Measurements from ENCODE around the gene PHACTR3. TPM values are rescaled to one million over a fixed set of nuclear protein-coding genes. Genes with fewer than 3 reads are reported as not detected.

PHACTR3 gene
- total RNA-seq, 3 donors from 2014 or later = 0.41 to 3.4 (median 1.1) TPM

DNA sequence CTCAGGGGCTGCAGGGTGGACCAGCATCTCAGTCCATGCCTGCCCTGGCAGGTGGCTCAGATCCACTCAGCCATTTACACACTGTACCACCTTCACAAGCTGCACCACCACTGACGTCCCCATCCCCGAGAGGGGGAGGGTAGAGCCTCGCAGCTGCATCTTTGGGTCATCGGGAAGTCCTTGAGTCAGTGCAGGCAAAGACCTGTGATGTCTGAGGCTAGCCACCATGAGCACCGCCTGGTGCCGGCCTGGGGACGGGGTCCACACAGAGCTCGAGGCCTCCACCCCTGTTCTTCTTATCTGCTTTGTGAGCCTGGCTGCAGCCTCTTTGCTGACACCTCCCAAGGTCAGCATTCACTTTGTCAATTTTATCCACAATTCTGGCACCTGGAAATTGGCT, 141.4 kb downstream of the PHACTR3 start:
- DNase-seq (no peak), ATAC-seq (no peak)
- H3K9me3 ChIP-seq = no peaks in the 10 kb centered on the region
- intact Hi-C loops (cut with DNase I, micrococcal nuclease) = no loop called here
- TF ChIP-seq, protein P1, sequence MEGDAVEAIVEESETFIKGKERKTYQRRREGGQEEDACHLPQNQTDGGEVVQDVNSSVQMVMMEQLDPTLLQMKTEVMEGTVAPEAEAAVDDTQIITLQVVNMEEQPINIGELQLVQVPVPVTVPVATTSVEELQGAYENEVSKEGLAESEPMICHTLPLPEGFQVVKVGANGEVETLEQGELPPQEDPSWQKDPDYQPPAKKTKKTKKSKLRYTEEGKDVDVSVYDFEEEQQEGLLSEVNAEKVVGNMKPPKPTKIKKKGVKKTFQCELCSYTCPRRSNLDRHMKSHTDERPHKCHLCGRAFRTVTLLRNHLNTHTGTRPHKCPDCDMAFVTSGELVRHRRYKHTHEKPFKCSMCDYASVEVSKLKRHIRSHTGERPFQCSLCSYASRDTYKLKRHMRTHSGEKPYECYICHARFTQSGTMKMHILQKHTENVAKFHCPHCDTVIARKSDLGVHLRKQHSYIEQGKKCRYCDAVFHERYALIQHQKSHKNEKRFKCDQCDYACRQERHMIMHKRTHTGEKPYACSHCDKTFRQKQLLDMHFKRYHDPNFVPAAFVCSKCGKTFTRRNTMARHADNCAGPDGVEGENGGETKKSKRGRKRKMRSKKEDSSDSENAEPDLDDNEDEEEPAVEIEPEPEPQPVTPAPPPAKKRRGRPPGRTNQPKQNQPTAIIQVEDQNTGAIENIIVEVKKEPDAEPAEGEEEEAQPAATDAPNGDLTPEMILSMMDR (IDR thresholded peaks at IDR 0.05) = no peak
- H3K4me3 ChIP-seq = no peak overlapping the region
- no peaks in the 10 kb centered on the region for H3K36me3 ChIP-seq (ENCODE audit: low read depth)
- H3K4me1 ChIP-seq (ENCODE audit: low read depth) = no peaks in the 10 kb centered on the region

DNA sequence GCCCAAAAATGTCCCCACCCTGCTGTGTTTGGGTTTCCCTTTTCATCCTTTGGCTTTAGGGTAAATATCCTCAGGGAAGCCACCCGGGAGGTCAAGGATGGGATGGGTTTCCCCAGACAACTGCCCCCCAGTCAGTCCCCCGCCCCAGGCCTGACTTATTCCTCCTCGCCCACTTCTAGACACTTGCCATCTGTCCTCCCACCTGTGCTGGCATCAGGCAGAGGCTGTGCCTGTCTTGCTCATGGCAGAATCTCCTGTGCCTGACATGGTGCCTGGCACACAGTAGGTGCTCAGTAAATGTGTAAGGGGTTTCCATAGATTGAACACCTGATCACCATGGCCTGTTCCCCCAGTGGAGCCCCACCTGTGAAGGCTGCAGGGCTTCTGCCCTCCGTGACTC, 141.8 kb downstream of the PHACTR3 start:
- no peak overlapping the region for H3K4me3 ChIP-seq
- ATAC-seq (no peak), DNase-seq (no peak)
- no peaks in the 10 kb centered on the region for H3K36me3 ChIP-seq (ENCODE audit: low read depth)
- intact Hi-C loops (cut with DNase I, micrococcal nuclease) = no loop called here
- TF ChIP-seq, protein P1 (IDR thresholded peaks at IDR 0.05) = no peak
- no peaks in the 10 kb centered on the region for H3K4me1 ChIP-seq (ENCODE audit: low read depth)
- H3K9me3 ChIP-seq = no peaks in the 10 kb centered on the region

DNA sequence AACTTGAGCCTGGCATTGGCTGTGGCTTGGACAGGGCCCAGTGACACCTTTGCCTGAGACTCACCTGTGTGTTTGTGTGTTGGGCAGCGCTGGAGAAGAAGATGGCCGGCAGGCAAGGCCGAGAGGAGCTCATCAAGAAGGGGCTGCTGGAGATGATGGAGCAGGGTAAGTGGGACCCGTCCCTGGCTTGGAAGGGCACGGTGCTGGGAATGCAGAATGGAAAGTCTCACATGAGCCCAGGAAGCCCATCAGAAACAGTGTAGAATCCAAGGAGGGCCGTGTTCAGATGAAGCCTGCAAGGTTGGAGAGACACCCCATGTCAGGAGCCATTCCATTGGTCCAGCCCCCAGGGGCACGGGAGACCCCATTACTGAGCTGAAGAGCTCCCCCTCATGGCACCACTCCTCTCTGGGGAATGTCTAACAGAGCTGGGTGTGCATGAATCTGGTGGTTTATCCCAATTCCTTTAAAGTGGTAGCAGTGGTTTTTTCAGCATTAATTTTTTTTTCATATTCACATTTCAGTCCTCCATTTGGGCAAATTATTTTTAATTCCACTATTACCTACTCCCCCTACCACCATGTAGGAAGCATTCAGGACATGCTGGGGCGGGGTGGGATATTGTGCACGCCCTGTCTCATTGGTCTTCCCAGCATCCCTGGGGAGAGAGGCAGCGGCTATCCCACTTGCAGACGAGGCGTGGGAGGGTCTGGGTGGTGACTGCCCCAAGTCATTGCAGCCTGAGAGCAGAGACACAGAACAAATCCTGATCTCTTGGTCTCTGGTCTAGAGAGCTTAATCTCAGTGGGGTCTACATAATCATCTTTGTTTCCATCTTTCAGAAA, 143.6 kb downstream of the PHACTR3 start:
- TF ChIP-seq, protein P1 (IDR thresholded peaks at IDR 0.05) = no peak
- no peaks in the 10 kb centered on the region for H3K4me1 ChIP-seq (ENCODE audit: low read depth)
- no peaks in the 10 kb centered on the region for H3K9me3 ChIP-seq
- no peak for DNase-seq
- intact Hi-C loops (cut with DNase I, micrococcal nuclease) = no loop called here
- ATAC-seq = no peak
- no peak overlapping the region for H3K4me3 ChIP-seq
- H3K36me3 ChIP-seq (ENCODE audit: low read depth) = no peaks in the 10 kb centered on the region

DNA sequence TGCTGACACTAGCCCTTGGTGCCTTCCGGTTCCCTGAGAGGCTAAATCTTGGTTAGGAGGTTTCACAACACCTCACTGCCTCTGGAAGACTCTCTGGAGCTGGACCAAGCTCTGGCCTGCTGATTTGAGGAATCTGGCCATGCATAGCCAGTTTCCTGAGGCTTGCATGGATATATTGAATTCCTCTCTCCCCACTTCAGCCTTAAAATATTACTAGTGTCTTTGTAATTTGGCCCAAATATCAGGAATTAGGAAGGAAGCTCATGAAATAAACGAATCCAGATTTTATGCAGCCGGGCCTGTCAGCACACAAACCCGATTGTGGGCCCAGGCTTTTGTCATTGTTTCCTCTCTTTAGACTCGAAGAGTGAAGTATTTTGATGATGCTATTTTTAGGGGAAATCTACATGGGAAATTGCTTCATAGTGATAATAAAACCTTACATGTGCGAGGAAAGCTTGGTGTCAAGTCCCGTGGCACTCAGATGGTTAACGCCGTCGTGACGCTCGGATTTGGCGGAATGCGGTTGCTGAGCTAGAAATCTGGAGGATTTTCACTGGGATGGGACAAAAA, 144.4 kb downstream of the PHACTR3 start:
- Histone ChIP-seq H3K9me3 (no peaks in the 10 kb centered on the region), H3K4me3 (no peak overlapping the region), H3K36me3 (ENCODE audit: low read depth) (no peaks in the 10 kb centered on the region), H3K4me1 (ENCODE audit: low read depth) (no peaks in the 10 kb centered on the region)
- TF ChIP-seq, protein P1 (IDR thresholded peaks at IDR 0.05) = no peak
- DNase-seq (no peak), ATAC-seq (no peak)
- intact Hi-C loops (cut with DNase I, micrococcal nuclease) = no loop called here

DNA sequence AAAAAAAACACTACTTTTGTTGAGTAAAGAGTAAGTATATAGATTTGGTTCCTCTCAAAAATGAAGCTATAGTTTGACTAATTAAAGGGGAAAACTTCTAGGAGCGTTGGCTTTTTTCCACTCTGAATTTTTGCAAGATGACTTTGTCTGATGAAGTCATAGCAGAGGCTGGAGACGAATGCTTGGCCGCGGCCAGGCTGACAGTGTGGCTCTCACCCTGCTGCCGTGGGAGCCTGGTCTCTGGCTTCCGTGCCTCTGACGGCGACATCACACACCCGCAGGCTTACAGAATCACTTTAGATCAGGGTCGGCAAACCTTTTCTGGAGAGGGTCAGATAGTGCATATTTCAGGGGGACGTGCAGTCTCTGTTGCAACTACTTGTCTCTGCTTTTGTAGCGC, 145.0 kb downstream of the PHACTR3 start:
- intact Hi-C loops (cut with DNase I, micrococcal nuclease) = no loop called here
- Histone ChIP-seq H3K36me3 (ENCODE audit: low read depth) (no peaks in the 10 kb centered on the region), H3K4me3 (no peak overlapping the region), H3K4me1 (ENCODE audit: low read depth) (no peaks in the 10 kb centered on the region), H3K9me3 (no peaks in the 10 kb centered on the region)
- DNase-seq (no peak), ATAC-seq (no peak)
- TF ChIP-seq, protein P1 (IDR thresholded peaks at IDR 0.05) = no peak
